Measurements from ENCODE around the gene FUT1.
"Not testable (repeated sequence)": the region's sequence is repeated elsewhere in the genome, so short reads cannot be mapped to it uniquely, and the experiment has no call there.

Gene FUT1

GRCh38 chr19:48740164-48740972 is 12.1 kb downstream of the FUT1 start, which contains the start of gene RASIP1:
Gene RASIP1 (minus strand): TSS chr19:48740610. CDS start chr19:48740282, 328 bp downstream.
- DNase-seq: no peak

GRCh38 chr19:48739404-48740163 is 12.9 kb downstream of the FUT1 start:
- no peak for DNase-seq

GRCh38 chr19:48738557-48739403 is 13.7 kb downstream of the FUT1 start:
- peak; percentile 81 for DNase-seq

- no peak for DNase-seq
These were observed 15.0 kb downstream of the FUT1 start for GRCh38 chr19:48737360-48737998.

GRCh38 chr19:48735031-48735615 is 17.3 kb downstream of the FUT1 start:
- DNase-seq: no peak

GRCh38 chr19:48734625-48735024 is 17.8 kb downstream of the FUT1 start:
- DNase-seq: no peak

GRCh38 chr19:48731452-48731851 is 21.0 kb downstream of the FUT1 start:
- DNase-seq: no peak

- no peak for DNase-seq
These were observed 23.4 kb downstream of the FUT1 start for GRCh38 chr19:48728911-48729664.

GRCh38 chr19:48726556-48726955 is 25.9 kb downstream of the FUT1 start:
- no peak for DNase-seq

GRCh38 chr19:48724796-48725753 is 27.4 kb downstream of the FUT1 start:
- DNase-seq: peak; percentile 30

GRCh38 chr19:48722196-48722708 is 30.2 kb downstream of the FUT1 start:
- no peak for DNase-seq

- DNase-seq: peak; percentile 97
These were observed 31.7 kb downstream of the FUT1 start for GRCh38 chr19:48720613-48721296.

- DNase-seq: no peak
These were observed 32.2 kb downstream of the FUT1 start for GRCh38 chr19:48720251-48720612.

GRCh38 chr19:48719263-48720171 is 32.9 kb downstream of the FUT1 start, which contains the start of gene MAMSTR:
Gene MAMSTR (minus strand): TSS chr19:48719725. CDS start chr19:48719031, 694 bp downstream.
- peak; percentile 25 for DNase-seq

- DNase-seq: no peak
These were observed 33.7 kb downstream of the FUT1 start for GRCh38 chr19:48718711-48719231.

GRCh38 chr19:48718106-48718505 is 34.3 kb downstream of the FUT1 start:
- not testable (repeated sequence) for DNase-seq

GRCh38 chr19:48716562-48717291 is 35.7 kb downstream of the FUT1 start:
- DNase-seq: no peak
